IMR-90 (cell line): Measurements from ENCODE around the gene SMYD4. TPM values are rescaled to one million over a fixed set of nuclear protein-coding genes. Genes with fewer than 3 reads are reported as not detected.
"Not testable (repeated sequence)": the region's sequence is repeated elsewhere in the genome, so short reads cannot be mapped to it uniquely, and the experiment has no call there.

ENCODE experiments used
- ATAC-seq: fragments of 200-7000 bp; cut with Tn5 transposase; 2 replicates; pipeline ENCODE4 v1.9.1; 2020; ENCODE audit warnings: low read depth, mild to moderate bottlenecking, moderate library complexity
- BruUV-seq: library from RNA; stranded (reverse); fragments of 400-500 nt; replicated peaks from 2 replicates; lab custom pipeline; 2021; lab: Mats Ljungman, UMichigan
- CTCF ChIA-PET: fragments of 300-600 bp; formaldehyde crosslinking; extraction: SDS; loops from one replicate; lab custom pipeline; 2021; ENCODE audit warnings: antibody characterized with exemption; lab: Yijun Ruan, JAX
- POLR2A ChIA-PET: fragments of 300-600 bp; sonication (Branson Sonifier 250); formaldehyde crosslinking; loops from one replicate; lab custom pipeline; 2022; ENCODE audit warnings: antibody characterized with exemption; ENCODE audit not compliant: unreplicated experiment; lab: Charles Lee
- DNase-seq: peaks from one replicate; pipeline ENCODE4 v3.0.0; 2013
- H2AFZ ChIP-seq: replicated peaks from 2 replicates; pipeline ENCODE3; 2013; ENCODE audit warnings: low read length, mild to moderate bottlenecking; ENCODE audit not compliant: poor library complexity
- H2AK5ac ChIP-seq: 2 replicates; pipeline ENCODE4 v1.6.1; 2013; ENCODE audit warnings: low read depth, low read length, inconsistent platforms
- H2AK9ac ChIP-seq: replicated peaks from 2 replicates; pipeline ENCODE3; 2013; ENCODE audit warnings: mild to moderate bottlenecking, low read depth, low read length, moderate library complexity; ENCODE audit not compliant: poor library complexity
- H2BK120ac ChIP-seq: 2 replicates; pipeline ENCODE4 v1.6.1; 2013; ENCODE audit warnings: low read depth, low read length, inconsistent platforms
- H2BK15ac ChIP-seq: 3 replicates; pipeline ENCODE4 v1.6.1; 2013; ENCODE audit warnings: low read depth, low read length, inconsistent platforms
- H2BK20ac ChIP-seq: 2 replicates; pipeline ENCODE4 v1.6.1; 2013; ENCODE audit warnings: low read depth, mild to moderate bottlenecking, inconsistent platforms, low read length, moderate library complexity
- H2BK5ac ChIP-seq: 2 replicates; pipeline ENCODE4 v1.6.1; 2013; ENCODE audit warnings: mild to moderate bottlenecking, low read depth, low read length, inconsistent platforms; ENCODE audit not compliant: poor library complexity, severe bottlenecking
- H3K14ac ChIP-seq: replicated peaks from 2 replicates; pipeline ENCODE4 v1.6.1; 2013; ENCODE audit warnings: low read depth, low read length, inconsistent platforms
- H3K18ac ChIP-seq: 2 replicates; pipeline ENCODE4 v1.6.1; 2013; ENCODE audit warnings: low read depth, low read length, control low read depth
- H3K23ac ChIP-seq: 2 replicates; pipeline ENCODE4 v1.6.1; 2013; ENCODE audit warnings: low read depth, low read length, inconsistent platforms
- H3K27ac ChIP-seq: 2 replicates; pipeline ENCODE4 v1.5.1; 2013; ENCODE audit warnings: mild to moderate bottlenecking, control low read depth, low read length; ENCODE audit not compliant: insufficient read depth
- H3K27me3 ChIP-seq: 2 replicates; pipeline ENCODE4 v1.6.1; 2013; ENCODE audit warnings: low read length; ENCODE audit not compliant: control insufficient read depth, insufficient read depth
- H3K36me3 ChIP-seq: 2 replicates; pipeline ENCODE4 v1.6.1; 2013; ENCODE audit warnings: low read length, mixed read lengths; ENCODE audit not compliant: control insufficient read depth, insufficient read depth
- H3K4ac ChIP-seq: 2 replicates; pipeline ENCODE4 v1.6.1; 2013; ENCODE audit warnings: low read depth, low read length, inconsistent platforms
- H3K4me1 ChIP-seq: 2 replicates; pipeline ENCODE4 v1.6.1; 2013; ENCODE audit warnings: low read length, mixed read lengths; ENCODE audit not compliant: control insufficient read depth, insufficient read depth
- H3K4me2 ChIP-seq: 2 replicates; pipeline ENCODE4 v1.6.1; 2013; ENCODE audit warnings: low read depth, mild to moderate bottlenecking, control low read depth, low read length, moderate library complexity
- H3K4me3 ChIP-seq: 2 replicates; pipeline ENCODE4 v1.5.1; 2013; ENCODE audit warnings: low read depth, mild to moderate bottlenecking, control low read depth, low read length, moderate library complexity; ENCODE audit not compliant: insufficient read depth
- H3K56ac ChIP-seq: 2 replicates; pipeline ENCODE4 v1.6.1; 2013; ENCODE audit warnings: low read length, inconsistent platforms; ENCODE audit not compliant: insufficient read depth; ENCODE audit errors: extremely low read depth
- H3K79me1 ChIP-seq, 2 experiments: 2 replicates each; pipeline ENCODE4 v1.6.1; 2013; ENCODE audit warnings: low read length in 2 of 2, inconsistent platforms in 1 of 2, low read depth in 1 of 2
- H3K9ac ChIP-seq: 2 replicates; pipeline ENCODE4 v1.6.1; 2013; ENCODE audit warnings: low read depth, low read length, control low read depth
- H3K9me1 ChIP-seq: 2 replicates; pipeline ENCODE4 v1.6.1; 2013; ENCODE audit warnings: low read length, inconsistent platforms; ENCODE audit not compliant: insufficient read depth
- H3K9me3 ChIP-seq: 2 replicates; pipeline ENCODE4 v1.6.1; 2013; ENCODE audit warnings: low read length; ENCODE audit not compliant: control insufficient read depth, insufficient read depth
- H4K20me1 ChIP-seq: 2 replicates; pipeline ENCODE4 v1.6.1; 2013; ENCODE audit warnings: low read length, inconsistent platforms; ENCODE audit not compliant: insufficient read depth
- H4K5ac ChIP-seq: 2 replicates; pipeline ENCODE4 v1.6.1; 2013; ENCODE audit warnings: mild to moderate bottlenecking, low read depth, low read length, control low read depth
- H4K8ac ChIP-seq, 2 experiments: 2 replicates each; pipeline ENCODE4 v1.6.1; 2013; ENCODE audit warnings: low read depth in 2 of 2, low read length in 2 of 2, control low read depth in 1 of 2, inconsistent platforms in 1 of 2
- H4K91ac ChIP-seq: 2 replicates; pipeline ENCODE4 v1.6.1; 2013; ENCODE audit warnings: low read depth, low read length, inconsistent platforms; ENCODE audit not compliant: insufficient read depth
- WGBS, 2 experiments: methylation state at CpG; one replicate each; pipeline versions ENCODE4 v1.1.5 to v1.1.7; 2013; ENCODE audit warnings: missing lambda C conversion rate in 2 of 2; ENCODE audit not compliant: insufficient read length in 1 of 2; ENCODE audit errors: extremely low coverage in 2 of 2; 5-methylcytosine and 5-hydroxymethylcytosine counted together
- dilution Hi-C: fragments of 300-500 bp; cut with HindIII; formaldehyde crosslinking; loops from one replicate; pipeline ENCODE4 v1.14.3; 2018; ENCODE audit warnings: low sequenced_read_pairs; ENCODE audit not compliant: unreplicated experiment
- in situ Hi-C: fragments of 300-500 bp; cut with MboI; formaldehyde crosslinking; loops from 3 replicates; pipeline ENCODE4 v1.14.3; 2019; ENCODE audit warnings: low sequenced_read_pairs, inconsistent platforms, mixed read lengths
- intact Hi-C: fragments of 100-400 bp; cut with micrococcal nuclease; formaldehyde crosslinking; loops from 2 replicates; pipeline ENCODE4 v1.10.0; 2022
- polyA plus RNA-seq, 3 experiments: library from polyadenylated mRNA; depleted of rRNA; stranded (reverse); fragments of >200 nt; gene quantifications; 2 replicates each; pipeline ENCODE4 v1.2.3, GENCODE V29; 2012; ENCODE audit warnings: low replicate concordance in 1 of 3
- total RNA-seq: library from RNA; depleted of rRNA; stranded (reverse); fragments of >200 nt; gene quantifications from 2 replicates; pipeline ENCODE4 v1.2.3, GENCODE V29; 2012

The SMYD4 gene
- total and polyA plus RNA-seq, 2 of the 4 experiments (the other 2 are of a cell fraction) = 5.3 to 7.2 TPM

- ChIA-PET CTCF (interaction anchor here (1.0 kb wide), 1 partner anchor 10 kb away, joined by 5 read pairs; no protein-coding TSS in a partner anchor), POLR2A (interaction anchor here (0.7 kb wide), 1 partner anchor 58 kb away, joined by 3 read pairs; no protein-coding TSS in a partner anchor)
- H4K5ac ChIP-seq, H4K20me1 ChIP-seq, H3K4me2 ChIP-seq, H3K9me1 ChIP-seq, H3K79me1 ChIP-seq, H3K9me3 ChIP-seq, H3K18ac ChIP-seq, in situ Hi-C loops, H3K9ac ChIP-seq, H2BK5ac ChIP-seq, H3K4me1 ChIP-seq, H2BK15ac ChIP-seq, H4K91ac ChIP-seq, BruUV-seq, H3K4me3 ChIP-seq, H3K56ac ChIP-seq, H3K27me3 ChIP-seq, H3K27ac ChIP-seq, dilution Hi-C loops, intact Hi-C loops: not testable (repeated sequence)
- Histone ChIP-seq H2BK120ac (peak overlapping the region; percentile 48; the same call in 1 of the 2 replicates), H2AFZ (peak overlapping the region; percentile 72), H2AK5ac (peak overlapping the region; percentile 95; the same call in 1 of the 2 replicates), H4K8ac (peak overlapping the region in 1 of 2 experiments; percentile 28; a peak in 1 of 4 replicates), H2AK9ac (peak overlapping the region; percentile 85), H3K4ac (peak overlapping the region; percentile 83), H3K23ac (peak overlapping the region; percentile 82), H3K14ac (peak overlapping the region; percentile 95), H2BK20ac (peak overlapping the region; percentile 61), H3K36me3 (peaks cover 36% of the 10 kb centered on the region; the same call in 1 of the 2 replicates)
- ATAC-seq (peak; percentile 73), DNase-seq (peak; percentile 75)
- 79% methylated on average over 6 of the region's 12 CpGs; no CpG with 5 or more reads in 1 of the 2 experiments for WGBS, 2 experiments
Measured at GRCh38 chr17:1773000-1773695, 56.6 kb downstream of the SMYD4 start.
